Adrenal gland (tissue), 5 donors: ENCODE measurements around the gene HLA-C.

ENCODE experiments used
- CTCF ChIP-seq, 6 experiments: fragments of 450-650 bp in 4 of 6; fragments of 200-600 bp in 2 of 6; sonication (generic) in 1 of 6; IDR thresholded peaks; 1 replicate in 5 of 6; 2 replicates in 1 of 6; pipeline versions ENCODE4 v1.5.1 to v1.8.0; 2016 to 2021; ENCODE audit warnings: antibody characterized with exemption in 6 of 6, mild to moderate bottlenecking in 2 of 6, moderate library complexity in 1 of 6
- POLR2A ChIP-seq, 2 donors: fragments of 450-650 bp; IDR thresholded peaks; one replicate each; pipeline ENCODE4 v1.6.1; 2017; ENCODE audit warnings: antibody characterized with exemption in 2 of 2, mild to moderate bottlenecking in 2 of 2, moderate library complexity in 1 of 2
- donor health status: DM: no; HTN: no; CAD: no.

DNA sequence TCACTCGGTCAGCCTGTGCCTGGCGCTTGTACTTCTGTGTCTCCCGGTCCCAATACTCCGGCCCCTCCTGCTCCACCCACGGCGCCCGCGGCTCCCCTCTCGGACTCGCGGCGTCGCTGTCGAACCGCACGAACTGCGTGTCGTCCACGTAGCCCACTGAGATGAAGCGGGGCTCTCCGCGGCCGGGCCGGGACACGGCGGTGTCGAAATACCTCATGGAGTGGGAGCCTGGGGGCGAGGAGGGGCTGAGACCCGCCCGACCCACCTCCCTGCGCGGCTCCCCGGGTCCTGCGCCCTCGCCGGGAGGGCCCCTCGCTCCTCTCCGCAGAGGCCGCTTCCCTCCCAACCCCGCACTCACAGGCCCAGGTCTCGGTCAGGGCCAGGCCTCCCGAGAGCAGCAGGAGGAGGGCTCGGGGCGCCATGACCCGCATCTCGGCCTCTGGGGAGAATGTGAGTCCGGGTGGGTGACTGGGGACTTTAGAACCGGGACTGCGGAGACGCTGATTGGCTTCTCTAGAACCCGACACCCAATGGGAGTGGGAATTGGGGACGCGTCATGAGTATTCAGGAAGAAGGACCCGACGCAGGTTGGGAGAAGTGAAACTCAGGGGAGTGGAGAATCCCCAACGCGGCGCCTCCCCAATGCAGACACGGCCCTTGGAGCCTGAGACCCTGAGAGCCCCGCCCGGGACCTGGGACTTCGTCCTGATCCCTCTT lies at the start of gene HLA-C:
- TF ChIP-seq CTCF (IDR thresholded peaks at IDR 0.05) (peak in 1 of 6 experiments; percentile 10), POLR2A (IDR thresholded peaks at IDR 0.05) (peak; percentile 73 to 95)
